Muscle of leg (tissue), 11 donors: Measurements from ENCODE around the gene LGALS7. TPM values are rescaled to one million over a fixed set of nuclear protein-coding genes. Genes with fewer than 3 reads are reported as not detected.
A peak's percentile ranks its signal among the peaks of the same experiment; 100 is the strongest.

Source experiments
- DNase-seq: peaks from one replicate; pipeline ENCODE4 v3.0.0; 2013
- H3K27ac ChIP-seq: one replicate; pipeline ENCODE4 v1.5.1; 2013; ENCODE audit warnings: mild to moderate bottlenecking, low read length, control low read depth
- H3K27me3 ChIP-seq: one replicate; pipeline ENCODE4 v1.6.1; 2013; ENCODE audit warnings: low read length; ENCODE audit not compliant: control insufficient read depth, insufficient read depth
- H3K36me3 ChIP-seq: one replicate; pipeline ENCODE4 v1.6.1; 2013; ENCODE audit warnings: low read length; ENCODE audit not compliant: control insufficient read depth, insufficient read depth
- H3K4me1 ChIP-seq: one replicate; pipeline ENCODE4 v1.6.1; 2013; ENCODE audit warnings: low read length; ENCODE audit not compliant: control insufficient read depth, insufficient read depth
- H3K4me3 ChIP-seq: one replicate; pipeline ENCODE4 v1.5.1; 2013; ENCODE audit warnings: low read length, control low read depth
- H3K9me3 ChIP-seq: replicated peaks from 2 replicates; pipeline ENCODE4 v1.6.1; 2013; ENCODE audit warnings: low read depth, low read length; ENCODE audit not compliant: control insufficient read depth
- WGBS: methylation state at CpG from one replicate; pipeline ENCODE4 v1.1.5; 2013; ENCODE audit warnings: missing lambda C conversion rate; ENCODE audit not compliant: insufficient coverage; 5-methylcytosine and 5-hydroxymethylcytosine counted together
- polyA plus RNA-seq, 8 donors: library from polyadenylated mRNA; unstranded; fragments of 120-200 nt; gene quantifications; one replicate each; pipeline versions ENCODE4 v1.2.1 to v1.2.3, GENCODE V29; 2013; ENCODE audit warnings: inconsistent platforms in 1 of 8, low replicate concordance in 1 of 8; ENCODE audit not compliant: insufficient read length in 8 of 8, insufficient read depth in 1 of 8
- total RNA-seq: library from RNA; stranded (reverse); fragments of 120-200 nt; gene quantifications from one replicate; pipeline ENCODE4 v1.2.4, GENCODE V29; 2013

LGALS7 gene
- total and polyA plus RNA-seq, 9 donors, result 0.22 to 1.1 (median 0.84) TPM; not detected in 3

DNA sequence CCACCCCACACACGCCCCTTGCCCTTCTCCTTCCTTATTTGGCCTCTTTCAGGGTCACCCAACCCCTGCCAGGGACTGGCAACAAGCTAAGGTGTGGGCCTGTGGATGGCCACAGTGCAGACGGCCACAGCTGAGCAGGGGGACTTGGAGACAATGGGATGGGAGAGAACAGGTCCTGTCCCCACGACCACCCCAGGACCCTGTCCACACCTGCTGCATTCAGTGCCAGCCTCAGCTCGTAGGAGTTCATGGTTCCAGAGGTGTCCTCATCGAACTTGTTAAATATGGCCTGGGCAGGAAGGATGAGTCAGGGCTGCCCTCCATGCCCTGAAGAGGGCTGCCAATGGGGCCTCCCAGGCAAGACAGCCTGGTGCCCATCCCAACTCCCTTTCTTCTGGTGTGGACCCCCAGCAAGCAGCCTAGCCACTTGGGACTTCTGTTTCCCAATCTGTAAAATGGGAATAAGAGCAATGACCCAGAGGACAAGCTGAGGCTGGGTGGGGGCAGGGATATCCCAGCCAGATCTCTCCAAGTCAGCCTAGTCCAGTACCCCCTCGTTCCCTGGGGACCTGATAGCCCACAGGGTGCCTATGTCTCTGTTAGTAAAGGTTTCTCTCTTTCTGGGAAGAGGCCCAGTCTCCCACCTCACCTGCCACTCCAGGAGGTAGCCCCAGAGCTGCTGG lies 39.7 kb downstream of the LGALS7 start:
- Histone ChIP-seq H3K27me3 (peaks cover 8% of the 10 kb centered on the region), H3K36me3 (peaks cover 32% of the 10 kb centered on the region), H3K4me1 (peaks cover 33% of the 10 kb centered on the region), H3K27ac (peak overlapping the region; percentile 35), H3K4me3 (no peak overlapping the region), H3K9me3 (no peaks in the 10 kb centered on the region)
- 69% methylated on average over 3 of the region's 6 CpGs for WGBS
- peak; percentile 22 for DNase-seq

- Histone ChIP-seq H3K4me3 (no peak overlapping the region), H3K4me1 (peaks cover 33% of the 10 kb centered on the region), H3K36me3 (peaks cover 35% of the 10 kb centered on the region), H3K27me3 (peaks cover 8% of the 10 kb centered on the region), H3K9me3 (no peaks in the 10 kb centered on the region), H3K27ac (peak overlapping the region; percentile 35)
- no CpG with 5 or more reads among the region's 1 CpG for WGBS
- no peak for DNase-seq
Measured at GRCh38 chr19:38733241-38733492, 40.1 kb downstream of the LGALS7 start.

GRCh38 chr19:38731654-38732301 lies 41.5 kb downstream of the LGALS7 start:
- peaks cover 5% of the 10 kb centered on the region for H3K27me3 ChIP-seq
- H3K27ac ChIP-seq, result peak overlapping the region; percentile 42
- no peaks in the 10 kb centered on the region for H3K9me3 ChIP-seq
- 76% methylated on average over 10 of the region's 10 CpGs for WGBS
- peaks cover 38% of the 10 kb centered on the region for H3K4me1 ChIP-seq
- H3K4me3 ChIP-seq, result no peak overlapping the region
- peaks cover 49% of the 10 kb centered on the region for H3K36me3 ChIP-seq
- DNase-seq, result peak; percentile 11

- H3K27me3 ChIP-seq, result no peaks in the 10 kb centered on the region
- no CpG with 5 or more reads among the region's 19 CpGs for WGBS
- no peak overlapping the region for H3K4me3 ChIP-seq
- H3K9me3 ChIP-seq, result no peaks in the 10 kb centered on the region
- no peak overlapping the region for H3K27ac ChIP-seq
- peaks cover 57% of the 10 kb centered on the region for H3K36me3 ChIP-seq
- H3K4me1 ChIP-seq, result peaks cover 33% of the 10 kb centered on the region
- peak; percentile 9 for DNase-seq
Measured at GRCh38 chr19:38730731-38731589, 42.4 kb downstream of the LGALS7 start.

DNA sequence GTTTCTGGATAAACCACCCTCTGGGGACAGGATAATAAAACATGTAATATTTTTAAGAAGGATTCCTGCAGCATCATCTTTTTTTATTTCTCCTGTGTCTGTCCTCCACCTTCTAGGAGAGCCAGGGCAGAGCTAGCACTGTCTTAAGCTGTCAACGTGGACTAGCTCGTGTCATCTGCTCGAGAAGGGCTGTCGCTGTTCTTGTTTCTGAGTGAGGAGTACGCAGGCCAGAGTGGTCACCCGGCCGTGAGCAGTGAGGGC lies 42.9 kb downstream of the LGALS7 start:
- WGBS, result 93% methylated on average over 7 of the region's 7 CpGs
- peaks cover 63% of the 10 kb centered on the region for H3K36me3 ChIP-seq
- H3K4me3 ChIP-seq, result no peak overlapping the region
- H3K4me1 ChIP-seq, result peaks cover 33% of the 10 kb centered on the region
- DNase-seq, result no peak
- no peaks in the 10 kb centered on the region for H3K9me3 ChIP-seq
- H3K27me3 ChIP-seq, result no peaks in the 10 kb centered on the region
- no peak overlapping the region for H3K27ac ChIP-seq

DNA sequence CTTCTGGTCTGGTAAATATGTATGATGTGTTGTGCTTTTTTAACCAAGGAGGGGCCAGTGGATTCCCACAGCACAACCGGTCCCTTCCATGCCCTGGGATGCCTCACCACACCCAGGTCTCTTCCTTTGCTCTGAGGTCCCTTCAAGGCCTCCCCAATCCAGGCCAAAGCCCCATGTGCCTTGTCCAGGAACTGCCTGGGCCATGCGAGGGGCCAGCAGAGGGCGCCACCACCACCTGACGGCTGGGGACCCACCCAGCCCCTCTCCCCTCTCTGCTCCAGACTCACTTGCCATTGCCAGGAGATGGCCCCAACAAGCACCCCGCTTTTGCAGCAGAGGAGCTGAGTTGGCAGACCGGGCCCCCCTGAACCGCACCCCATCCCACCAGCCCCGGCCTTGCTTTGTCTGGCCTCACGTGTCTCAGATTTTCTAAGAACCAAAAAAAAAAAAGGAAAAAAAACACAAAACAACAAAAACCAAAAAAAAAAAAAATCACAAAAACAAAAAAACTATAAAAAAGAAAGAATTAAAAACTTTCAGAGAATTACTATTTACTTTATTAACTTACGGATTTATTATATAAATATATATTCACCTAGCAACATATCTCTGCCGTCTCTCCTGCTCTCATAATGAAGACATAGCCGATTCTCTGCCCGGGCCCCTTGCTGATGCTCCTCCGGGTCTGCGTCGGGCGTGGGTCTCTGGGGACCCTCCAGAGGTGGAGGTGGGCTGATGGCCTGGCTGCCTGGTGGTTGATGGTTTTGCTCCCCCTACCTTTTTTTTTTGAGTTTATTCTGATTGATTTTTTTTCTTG lies 43.5 kb downstream of the LGALS7 start:
- H3K27ac ChIP-seq, result no peak overlapping the region
- no peaks in the 10 kb centered on the region for H3K9me3 ChIP-seq
- 14% methylated on average over 5 of the region's 17 CpGs for WGBS
- peak; percentile 2 for DNase-seq
- H3K4me1 ChIP-seq, result peaks cover 27% of the 10 kb centered on the region
- peaks cover 68% of the 10 kb centered on the region for H3K36me3 ChIP-seq
- no peak overlapping the region for H3K4me3 ChIP-seq
- no peaks in the 10 kb centered on the region for H3K27me3 ChIP-seq

- H3K4me1 ChIP-seq, result peaks cover 18% of the 10 kb centered on the region
- no peak overlapping the region for H3K27ac ChIP-seq
- no peak overlapping the region for H3K4me3 ChIP-seq
- peaks cover 78% of the 10 kb centered on the region for H3K36me3 ChIP-seq
- H3K27me3 ChIP-seq, result no peaks in the 10 kb centered on the region
- DNase-seq, result no peak
- H3K9me3 ChIP-seq, result no peaks in the 10 kb centered on the region
- WGBS, result 81% methylated on average over 29 of the region's 37 CpGs
Measured at GRCh38 chr19:38728752-38729541, 44.4 kb downstream of the LGALS7 start.

GRCh38 chr19:38727868-38728660 lies 45.3 kb downstream of the LGALS7 start:
- 66% methylated on average over 29 of the region's 33 CpGs for WGBS
- DNase-seq, result no peak
- H3K9me3 ChIP-seq, result no peaks in the 10 kb centered on the region
- H3K4me3 ChIP-seq, result no peak overlapping the region
- H3K36me3 ChIP-seq, result peaks cover 86% of the 10 kb centered on the region
- peak overlapping the region; percentile 3 for H3K27ac ChIP-seq
- no peaks in the 10 kb centered on the region for H3K27me3 ChIP-seq
- H3K4me1 ChIP-seq, result peaks cover 20% of the 10 kb centered on the region

- H3K9me3 ChIP-seq, result no peaks in the 10 kb centered on the region
- peak overlapping the region; percentile 3 for H3K27ac ChIP-seq
- H3K36me3 ChIP-seq, result peaks cover 90% of the 10 kb centered on the region
- DNase-seq, result no peak
- peaks cover 20% of the 10 kb centered on the region for H3K4me1 ChIP-seq
- 96% methylated on average over 9 of the region's 17 CpGs for WGBS
- no peak overlapping the region for H3K4me3 ChIP-seq
- no peaks in the 10 kb centered on the region for H3K27me3 ChIP-seq
Measured at GRCh38 chr19:38727306-38727867, 45.9 kb downstream of the LGALS7 start.
